CD14-positive monocyte (primary cell): ENCODE results near the gene CALCA. TPM values are rescaled to one million over a fixed set of nuclear protein-coding genes. Genes with fewer than 3 reads are reported as not detected.

Experiments
- DNase-seq, 3 donors: peaks; one replicate each; pipeline ENCODE4 v3.0.0-alpha.2; 2011 to 2022
- H2AFZ ChIP-seq: 2 replicates; pipeline ENCODE4 v1.6.0; 2012; ENCODE audit warnings: mild to moderate bottlenecking, low read depth, low read length, inconsistent platforms; ENCODE audit not compliant: insufficient read depth, poor library complexity, severe bottlenecking
- H3K27ac ChIP-seq, 2 donors: 1 replicate in 1 of 2; 2 replicates in 1 of 2; pipeline ENCODE4 v1.5.1; 2012 to 2013; ENCODE audit warnings: low read length in 2 of 2, control low read depth in 1 of 2, inconsistent platforms in 1 of 2, low read depth in 1 of 2, mild to moderate bottlenecking in 1 of 2
- H3K27me3 ChIP-seq, 2 donors: one replicate each; pipeline versions ENCODE4 v1.6.0 to v1.6.1; 2011 to 2013; ENCODE audit warnings: low read length in 2 of 2; ENCODE audit not compliant: control insufficient read depth in 2 of 2, insufficient read depth in 2 of 2
- H3K36me3 ChIP-seq, 2 donors: replicated peaks in 1 of 2; 1 replicate in 1 of 2; 2 replicates in 1 of 2; pipeline versions ENCODE4 v1.5.1 to v1.6.1; 2012 to 2013; ENCODE audit warnings: low read length in 2 of 2, control low read depth in 1 of 2, inconsistent platforms in 1 of 2, mild to moderate bottlenecking in 1 of 2; ENCODE audit not compliant: insufficient read depth in 2 of 2, control insufficient read depth in 1 of 2
- H3K4me1 ChIP-seq, 2 donors: 1 replicate in 1 of 2; 2 replicates in 1 of 2; pipeline versions ENCODE4 v1.5.1 to v1.6.1; 2012 to 2013; ENCODE audit warnings: low read length in 2 of 2, control low read depth in 1 of 2, inconsistent platforms in 1 of 2, mild to moderate bottlenecking in 1 of 2, moderate library complexity in 1 of 2; ENCODE audit not compliant: insufficient read depth in 2 of 2, control insufficient read depth in 1 of 2
- H3K4me2 ChIP-seq: replicated peaks from 2 replicates; pipeline ENCODE3; 2012; ENCODE audit warnings: low read length, moderate library complexity, mild to moderate bottlenecking; ENCODE audit not compliant: poor library complexity, severe bottlenecking; ENCODE audit errors: extremely low read depth
- H3K4me3 ChIP-seq, 3 experiments: fragments of 200-600 bp in 1 of 3; sonication (generic) in 1 of 3; replicated peaks in 1 of 3; 1 replicate in 2 of 3; 2 replicates in 1 of 3; pipeline ENCODE4 v1.5.1; 2011 to 2013; ENCODE audit warnings: low read length in 3 of 3, mild to moderate bottlenecking in 3 of 3, control low read depth in 2 of 3, low read depth in 2 of 3, inconsistent platforms in 1 of 3, moderate library complexity in 1 of 3
- H3K79me2 ChIP-seq: 2 replicates; pipeline ENCODE4 v1.6.0; 2012; ENCODE audit warnings: mild to moderate bottlenecking, control low read depth, inconsistent platforms, low read length, moderate library complexity; ENCODE audit not compliant: insufficient read depth
- H3K9ac ChIP-seq: 2 replicates; pipeline ENCODE4 v1.6.0; 2017; ENCODE audit warnings: low read length, mild to moderate bottlenecking; ENCODE audit not compliant: insufficient read depth, poor library complexity, severe bottlenecking
- H3K9me3 ChIP-seq, 2 donors: replicated peaks in 1 of 2; 1 replicate in 1 of 2; 2 replicates in 1 of 2; pipeline versions ENCODE4 v1.5.1 to v1.6.1; 2012 to 2013; ENCODE audit warnings: low read length in 2 of 2, control low read depth in 1 of 2; ENCODE audit not compliant: control insufficient read depth in 1 of 2, insufficient read depth in 1 of 2
- H4K20me1 ChIP-seq: 2 replicates; pipeline ENCODE4 v1.6.0; 2012; ENCODE audit warnings: mild to moderate bottlenecking, low read length, control low read depth, moderate library complexity; ENCODE audit not compliant: insufficient read depth
- H3K27ac Mint-ChIP-seq, 7 donors: one replicate each; pipeline ENCODE4 v1.8.0; 2020; ENCODE audit warnings: mild to moderate bottlenecking in 7 of 7, mixed read lengths in 7 of 7, moderate library complexity in 6 of 7, inconsistent platforms in 2 of 7
- H3K27me3 Mint-ChIP-seq, 3 donors: one replicate each; pipeline ENCODE4 v1.8.0; 2021 to 2022; ENCODE audit warnings: low read depth in 3 of 3, mild to moderate bottlenecking in 3 of 3, mixed read lengths in 3 of 3, moderate library complexity in 3 of 3, inconsistent platforms in 1 of 3
- H3K36me3 Mint-ChIP-seq, 2 donors: one replicate each; pipeline ENCODE4 v1.8.0; 2020; ENCODE audit warnings: mixed read lengths in 2 of 2, inconsistent platforms in 1 of 2, mild to moderate bottlenecking in 1 of 2
- H3K4me1 Mint-ChIP-seq: one replicate; pipeline ENCODE4 v1.8.0; 2020; ENCODE audit warnings: mild to moderate bottlenecking, mixed read lengths
- H3K4me3 Mint-ChIP-seq, 2 donors: one replicate each; pipeline ENCODE4 v1.8.0; 2020; ENCODE audit warnings: mild to moderate bottlenecking in 2 of 2, mixed read lengths in 2 of 2, moderate library complexity in 1 of 2
- H3K9me3 Mint-ChIP-seq, 7 donors: one replicate each; pipeline ENCODE4 v1.8.0; 2020 to 2022; ENCODE audit warnings: mixed read lengths in 7 of 7, mild to moderate bottlenecking in 6 of 7, moderate library complexity in 6 of 7, inconsistent platforms in 2 of 7
- CTCF ChIP-seq: fragments of 200-600 bp; IDR thresholded peaks from one replicate; pipeline ENCODE4 v1.8.0; 2022; ENCODE audit warnings: antibody characterized with exemption, mild to moderate bottlenecking
- WGBS: methylation state at CpG from one replicate; pipeline ENCODE4 v1.1.5; 2013; ENCODE audit warnings: missing lambda C conversion rate; ENCODE audit not compliant: insufficient coverage; 5-methylcytosine and 5-hydroxymethylcytosine counted together
- intact Hi-C, 2 donors: fragments of 100-400 bp; cut with micrococcal nuclease; formaldehyde crosslinking; loops; one replicate each; pipeline versions ENCODE4 v1.15.0 to v1.15.1; 2023
- polyA plus RNA-seq, 3 donors: library from polyadenylated mRNA; depleted of rRNA in 1 of 3; unstranded in 2 of 3; stranded (reverse) in 1 of 3; fragments of 300-500 nt in 2 of 3; fragments of >200 nt in 1 of 3; fragmentation: Illumina TruSeq in 2 of 3; gene quantifications; 1 replicate in 2 of 3; 2 replicates in 1 of 3; pipeline ENCODE4 v1.2.3, GENCODE V29; 2012 to 2021

The CALCA gene
- polyA plus RNA-seq, 3 donors: not detected

DNA sequence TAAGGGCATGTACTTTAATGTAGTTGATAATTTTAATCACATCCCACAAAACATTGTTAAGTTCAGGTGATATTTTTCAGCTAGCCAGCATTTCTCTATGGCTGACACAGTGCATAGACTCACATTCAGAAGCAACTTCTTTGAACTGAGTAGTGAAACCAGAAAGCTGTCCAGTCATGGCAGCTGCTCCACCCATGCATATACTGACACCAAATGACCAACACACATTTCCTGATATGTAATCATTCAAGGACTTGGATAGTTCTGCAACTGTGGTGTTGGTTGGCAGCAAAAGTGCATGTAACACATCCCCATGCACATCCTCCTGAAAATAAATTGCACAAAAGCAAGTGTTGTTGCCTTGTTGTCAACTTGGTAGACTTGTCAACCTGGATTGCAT, 39.7 kb downstream of the CALCA start:
- H4K20me1 ChIP-seq: no peaks in the 10 kb centered on the region
- H3K4me3 Mint-ChIP-seq: no peak overlapping the region
- H3K27ac Mint-ChIP-seq: no peak overlapping the region
- H3K27me3 ChIP-seq: peaks cover 0 to 3% of the 10 kb centered on the region in 2 donors
- H3K9me3 ChIP-seq: peaks cover 0 to 3% of the 10 kb centered on the region in 2 donors
- H3K27ac ChIP-seq: no peak overlapping the region
- H3K27me3 Mint-ChIP-seq: peaks cover 2 to 7% (median 5%) of the 10 kb centered on the region in 3 donors
- no peak for DNase-seq
- H3K4me2 ChIP-seq: no peak overlapping the region
- no peaks in the 10 kb centered on the region for H3K4me1 ChIP-seq
- H3K4me3 ChIP-seq: no peak overlapping the region
- H3K36me3 ChIP-seq: no peaks in the 10 kb centered on the region
- H2AFZ ChIP-seq: no peak overlapping the region
- no peaks in the 10 kb centered on the region for H3K79me2 ChIP-seq
- H3K4me1 Mint-ChIP-seq: no peaks in the 10 kb centered on the region
- intact Hi-C loops: no loop called here
- TF ChIP-seq CTCF: no peak
- peaks cover 2 to 13% (median 8%) of the 10 kb centered on the region in 7 donors for H3K9me3 Mint-ChIP-seq
- no peaks in the 10 kb centered on the region for H3K36me3 Mint-ChIP-seq
- H3K9ac ChIP-seq: no peak overlapping the region

- Histone ChIP-seq H2AFZ (no peak overlapping the region), H3K4me1 (no peaks in the 10 kb centered on the region), H3K27ac (no peak overlapping the region), H3K9ac (no peak overlapping the region), H3K79me2 (no peaks in the 10 kb centered on the region), H3K27me3 (peaks cover 0 to 3% of the 10 kb centered on the region in 2 donors), H4K20me1 (no peaks in the 10 kb centered on the region), H3K4me3 (no peak overlapping the region), H3K36me3 (no peaks in the 10 kb centered on the region), H3K9me3 (peaks cover 0 to 3% of the 10 kb centered on the region in 2 donors), H3K4me2 (no peak overlapping the region)
- DNase-seq: no peak
- peaks cover 2 to 12% (median 5%) of the 10 kb centered on the region in 7 donors for H3K9me3 Mint-ChIP-seq
- H3K27me3 Mint-ChIP-seq: peaks cover 4 to 6% (median 5%) of the 10 kb centered on the region in 3 donors
- intact Hi-C loops: no loop called here
- TF ChIP-seq CTCF: no peak
- H3K4me3 Mint-ChIP-seq: no peak overlapping the region
- no CpG with 5 or more reads among the region's 2 CpGs for WGBS
- no peaks in the 10 kb centered on the region for H3K36me3 Mint-ChIP-seq
- H3K4me1 Mint-ChIP-seq: no peaks in the 10 kb centered on the region
- no peak overlapping the region for H3K27ac Mint-ChIP-seq
Measured at GRCh38 chr11:14930369-14930768, 41.8 kb downstream of the CALCA start.
